BLaER1 (cell line): ENCODE results near the gene PPP2R1B.

Experiments used
- H3K27ac ChIP-seq: shearing (Covaris generic); formaldehyde crosslinking; 2 replicates; pipeline ENCODE4 v1.8.1; 2022
- H3K27me3 ChIP-seq: shearing (Covaris generic); formaldehyde crosslinking; 2 replicates; pipeline ENCODE4 v1.8.1; 2022
- H3K36me3 ChIP-seq: shearing (Covaris generic); formaldehyde crosslinking; 2 replicates; pipeline ENCODE4 v1.8.1; 2022
- H3K4me1 ChIP-seq: shearing (Covaris generic); formaldehyde crosslinking; 2 replicates; pipeline ENCODE4 v1.8.1; 2022
- H3K4me2 ChIP-seq: shearing (Covaris generic); formaldehyde crosslinking; 2 replicates; pipeline ENCODE4 v1.8.1; 2022
- H3K4me3 ChIP-seq: shearing (Covaris generic); formaldehyde crosslinking; 2 replicates; pipeline ENCODE4 v1.8.1; 2022
- H3K9ac ChIP-seq: shearing (Covaris generic); formaldehyde crosslinking; 2 replicates; pipeline ENCODE4 v1.8.1; 2022
- H3K9me3 ChIP-seq: shearing (Covaris generic); formaldehyde crosslinking; 2 replicates; pipeline ENCODE4 v1.8.1; 2022
- H4K20me1 ChIP-seq: shearing (Covaris generic); formaldehyde crosslinking; 2 replicates; pipeline ENCODE4 v1.8.1; 2022
- Cebpa-rat ChIP-seq: shearing (Covaris generic); IDR thresholded peaks from 2 replicates; pipeline ENCODE4 v1.8.1; 2022

PPP2R1B gene

GRCh38 chr11:111730871-111731591 lies 35.2 kb downstream of the PPP2R1B start:
- Histone ChIP-seq H3K4me2 (no peak overlapping the region), H4K20me1 (no peaks in the 10 kb centered on the region), H3K4me1 (peaks cover 11% of the 10 kb centered on the region; the same call in 1 of the 2 replicates), H3K9ac (no peak overlapping the region), H3K9me3 (no peaks in the 10 kb centered on the region), H3K4me3 (no peak overlapping the region), H3K27ac (no peak overlapping the region), H3K27me3 (no peaks in the 10 kb centered on the region), H3K36me3 (peaks cover 47% of the 10 kb centered on the region)
- TF ChIP-seq Cebpa-rat = no peak

- Histone ChIP-seq H4K20me1 (no peaks in the 10 kb centered on the region), H3K27ac (no peak overlapping the region), H3K4me3 (no peak overlapping the region), H3K4me1 (no peaks in the 10 kb centered on the region; the same call in 1 of the 2 replicates), H3K9me3 (no peaks in the 10 kb centered on the region), H3K9ac (no peak overlapping the region), H3K27me3 (no peaks in the 10 kb centered on the region), H3K36me3 (peaks cover 47% of the 10 kb centered on the region), H3K4me2 (no peak overlapping the region)
- no peak for TF ChIP-seq Cebpa-rat
These were observed 36.3 kb downstream of the PPP2R1B start for GRCh38 chr11:111729831-111730311.

GRCh38 chr11:111729071-111729830 lies 36.9 kb downstream of the PPP2R1B start:
- Histone ChIP-seq H3K4me3 (no peak overlapping the region), H3K27ac (no peak overlapping the region), H3K4me1 (no peaks in the 10 kb centered on the region), H4K20me1 (no peaks in the 10 kb centered on the region), H3K9me3 (no peaks in the 10 kb centered on the region), H3K27me3 (no peaks in the 10 kb centered on the region), H3K9ac (no peak overlapping the region), H3K4me2 (no peak overlapping the region), H3K36me3 (peaks cover 50% of the 10 kb centered on the region)
- TF ChIP-seq Cebpa-rat = no peak

- H3K4me1 ChIP-seq = no peaks in the 10 kb centered on the region
- no peak overlapping the region for H3K4me2 ChIP-seq
- no peaks in the 10 kb centered on the region for H3K27me3 ChIP-seq
- TF ChIP-seq Cebpa-rat = no peak
- H3K36me3 ChIP-seq = peaks cover 68% of the 10 kb centered on the region
- H3K9me3 ChIP-seq = no peaks in the 10 kb centered on the region
- H3K4me3 ChIP-seq = no peak overlapping the region
- no peak overlapping the region for H3K9ac ChIP-seq
- H3K27ac ChIP-seq = no peak overlapping the region
- H4K20me1 ChIP-seq = no peaks in the 10 kb centered on the region
These were observed 38.8 kb downstream of the PPP2R1B start for GRCh38 chr11:111727431-111727830.

- Histone ChIP-seq H3K9me3 (no peaks in the 10 kb centered on the region), H3K27ac (no peak overlapping the region), H3K36me3 (peaks cover 79% of the 10 kb centered on the region), H3K4me1 (no peaks in the 10 kb centered on the region), H4K20me1 (no peaks in the 10 kb centered on the region), H3K4me2 (no peak overlapping the region), H3K4me3 (no peak overlapping the region), H3K9ac (no peak overlapping the region), H3K27me3 (no peaks in the 10 kb centered on the region)
- TF ChIP-seq Cebpa-rat = no peak
These were observed 39.9 kb downstream of the PPP2R1B start for GRCh38 chr11:111726301-111726713.

- H3K27me3 ChIP-seq = no peaks in the 10 kb centered on the region
- H3K4me1 ChIP-seq = no peaks in the 10 kb centered on the region
- H3K9ac ChIP-seq = no peak overlapping the region
- TF ChIP-seq Cebpa-rat = no peak
- H3K4me2 ChIP-seq = no peak overlapping the region
- no peaks in the 10 kb centered on the region for H4K20me1 ChIP-seq
- no peak overlapping the region for H3K4me3 ChIP-seq
- no peak overlapping the region for H3K27ac ChIP-seq
- no peaks in the 10 kb centered on the region for H3K9me3 ChIP-seq
- H3K36me3 ChIP-seq = peaks cover 86% of the 10 kb centered on the region
These were observed 40.6 kb downstream of the PPP2R1B start for GRCh38 chr11:111725621-111726020.

- H3K36me3 ChIP-seq = peaks cover 95% of the 10 kb centered on the region
- no peaks in the 10 kb centered on the region for H4K20me1 ChIP-seq
- H3K4me2 ChIP-seq = no peak overlapping the region
- H3K4me3 ChIP-seq = no peak overlapping the region
- no peak overlapping the region for H3K27ac ChIP-seq
- no peak for TF ChIP-seq Cebpa-rat
- no peaks in the 10 kb centered on the region for H3K27me3 ChIP-seq
- no peak overlapping the region for H3K9ac ChIP-seq
- no peaks in the 10 kb centered on the region for H3K9me3 ChIP-seq
- no peaks in the 10 kb centered on the region for H3K4me1 ChIP-seq
These were observed 41.5 kb downstream of the PPP2R1B start for GRCh38 chr11:111724615-111725129.

- H3K4me1 ChIP-seq = peaks cover 5% of the 10 kb centered on the region; the same call in 1 of the 2 replicates
- no peak for TF ChIP-seq Cebpa-rat
- H3K27ac ChIP-seq = no peak overlapping the region
- no peaks in the 10 kb centered on the region for H4K20me1 ChIP-seq
- no peak overlapping the region for H3K4me3 ChIP-seq
- H3K27me3 ChIP-seq = no peaks in the 10 kb centered on the region
- H3K9ac ChIP-seq = no peak overlapping the region
- H3K9me3 ChIP-seq = no peaks in the 10 kb centered on the region
- H3K36me3 ChIP-seq = peaks cover 97% of the 10 kb centered on the region
- H3K4me2 ChIP-seq = no peak overlapping the region
These were observed 42.6 kb downstream of the PPP2R1B start for GRCh38 chr11:111723595-111723994.

GRCh38 chr11:111722501-111722900 lies 43.7 kb downstream of the PPP2R1B start:
- H3K9ac ChIP-seq = no peak overlapping the region
- H3K4me1 ChIP-seq = peaks cover 16% of the 10 kb centered on the region; the same call in 1 of the 2 replicates
- no peaks in the 10 kb centered on the region for H3K27me3 ChIP-seq
- H3K36me3 ChIP-seq = peaks cover 93% of the 10 kb centered on the region
- TF ChIP-seq Cebpa-rat = no peak
- no peaks in the 10 kb centered on the region for H4K20me1 ChIP-seq
- no peak overlapping the region for H3K4me3 ChIP-seq
- H3K4me2 ChIP-seq = no peak overlapping the region
- no peaks in the 10 kb centered on the region for H3K9me3 ChIP-seq
- H3K27ac ChIP-seq = no peak overlapping the region
